WTC11 (cell line): ENCODE measurements around the gene SEMA4F.

Source experiments
- CTCF ChIP-seq: fragments of 200-600 bp; IDR thresholded peaks from 2 replicates; pipeline ENCODE4 v1.8.0; 2022; ENCODE audit warnings: antibody characterized with exemption
- NFE2L1 ChIP-seq: sonication (generic); formaldehyde crosslinking; IDR thresholded peaks from 2 replicates; pipeline ENCODE4 v1.8.1; 2023; ENCODE audit warnings: missing genetic modification reagents
- TF ChIP-seq, protein P1 (sequence below): sonication (generic); formaldehyde crosslinking; IDR thresholded peaks from 2 replicates; pipeline ENCODE4 v1.8.1; 2023; ENCODE audit warnings: mild to moderate bottlenecking, missing genetic modification reagents, moderate library complexity

GRCh38 chr2:74645344-74645743, 8.7 kb upstream of the SEMA4F start:
- TF ChIP-seq, protein P1, sequence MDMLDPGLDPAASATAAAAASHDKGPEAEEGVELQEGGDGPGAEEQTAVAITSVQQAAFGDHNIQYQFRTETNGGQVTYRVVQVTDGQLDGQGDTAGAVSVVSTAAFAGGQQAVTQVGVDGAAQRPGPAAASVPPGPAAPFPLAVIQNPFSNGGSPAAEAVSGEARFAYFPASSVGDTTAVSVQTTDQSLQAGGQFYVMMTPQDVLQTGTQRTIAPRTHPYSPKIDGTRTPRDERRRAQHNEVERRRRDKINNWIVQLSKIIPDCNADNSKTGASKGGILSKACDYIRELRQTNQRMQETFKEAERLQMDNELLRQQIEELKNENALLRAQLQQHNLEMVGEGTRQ (CRISPR knock-in tag) = no peak
- TF ChIP-seq CTCF (no peak), NFE2L1 (no peak)
